Endothelial cell of umbilical vein (primary cell): ENCODE data around the gene COQ8A. TPM values are rescaled to one million over a fixed set of nuclear protein-coding genes. Genes with fewer than 3 reads are reported as not detected.

Source experiments
- BruUV-seq: library from RNA; stranded (reverse); fragments of 400-500 nt; replicated peaks from 2 replicates; lab custom pipeline; 2021; lab: Mats Ljungman, UMichigan
- CTCF ChIA-PET: fragments of 300-600, 350-600 bp; sonication (Branson Sonifier 250); formaldehyde crosslinking; loops from one replicate; lab custom pipeline; 2021; ENCODE audit warnings: antibody characterized with exemption, inconsistent platforms; lab: Charles Lee
- POLR2A ChIA-PET: fragments of 300-600, 350-600 bp; sonication (Branson Sonifier 250); formaldehyde crosslinking; loops from one replicate; lab custom pipeline; 2021; ENCODE audit warnings: antibody characterized with exemption, inconsistent platforms; lab: Charles Lee
- DNase-seq: peaks from one replicate; pipeline ENCODE4 v3.0.0-alpha.2; 2011; ENCODE audit warnings: low read depth, low spot score
- FAIRE-seq: peaks from 2 replicates; lab custom pipeline; 2011; peaks lifted over from hg19 to GRCh38; lab: Jason Lieb, UNC
- H2AFZ ChIP-seq: 2 replicates; pipeline ENCODE4 v1.6.0; 2012; ENCODE audit warnings: low read depth, low read length, control low read depth, inconsistent platforms
- H3K27ac ChIP-seq: 2 replicates; pipeline ENCODE4 v1.5.1; 2011; ENCODE audit warnings: low read depth, mild to moderate bottlenecking, control low read depth, low read length, moderate library complexity; ENCODE audit not compliant: insufficient read depth
- H3K27me3 ChIP-seq, 2 experiments: 2 replicates each; pipeline versions ENCODE4 v1.6.0 to v1.6.1; 2011; ENCODE audit warnings: low read length in 2 of 2, mixed read lengths in 1 of 2; ENCODE audit not compliant: control insufficient read depth in 2 of 2, insufficient read depth in 2 of 2
- H3K36me3 ChIP-seq, 2 experiments: 2 replicates in 1 of 2; 3 replicates in 1 of 2; pipeline ENCODE4 v1.5.1; 2011; ENCODE audit warnings: low read length in 2 of 2, mild to moderate bottlenecking in 1 of 2, moderate library complexity in 1 of 2; ENCODE audit not compliant: control insufficient read depth in 2 of 2, insufficient read depth in 2 of 2; ENCODE audit errors: extremely low read depth in 1 of 2
- H3K4me1 ChIP-seq: 3 replicates; pipeline ENCODE4 v1.5.1; 2011; ENCODE audit warnings: mild to moderate bottlenecking, low read length; ENCODE audit not compliant: control insufficient read depth, insufficient read depth; ENCODE audit errors: extremely low read depth
- H3K4me2 ChIP-seq: 2 replicates; pipeline ENCODE4 v1.6.1; 2011; ENCODE audit warnings: low read length, control low read depth, mixed read lengths; ENCODE audit not compliant: insufficient read depth
- H3K4me3 ChIP-seq, 3 experiments: fragments of 200-600 bp in 1 of 3; sonication (generic), shearing (Covaris generic) in 1 of 3; replicated peaks in 1 of 3; 2 replicates each; pipeline ENCODE4 v1.5.1; 2011 to 2016; ENCODE audit warnings: control low read depth in 3 of 3, low read length in 3 of 3, mild to moderate bottlenecking in 2 of 3, inconsistent platforms in 1 of 3, low read depth in 1 of 3, moderate library complexity in 1 of 3; ENCODE audit not compliant: insufficient read depth in 1 of 3
- H3K79me2 ChIP-seq: 2 replicates; pipeline ENCODE4 v1.6.0; 2012; ENCODE audit warnings: low read length, inconsistent platforms; ENCODE audit not compliant: control insufficient read depth, insufficient read depth
- H3K9ac ChIP-seq: replicated peaks from 2 replicates; pipeline ENCODE3; 2011; ENCODE audit warnings: low read length, control low read depth; ENCODE audit not compliant: insufficient read depth; ENCODE audit errors: extremely low read depth
- H3K9me1 ChIP-seq: replicated peaks from 3 replicates; pipeline ENCODE4 v1.6.0; 2011; ENCODE audit warnings: mild to moderate bottlenecking, low read length; ENCODE audit not compliant: control insufficient read depth, insufficient read depth; ENCODE audit errors: extremely low read depth
- H3K9me3 ChIP-seq: replicated peaks from 2 replicates; pipeline ENCODE4 v1.5.1; 2012; ENCODE audit warnings: low read length, inconsistent platforms; ENCODE audit not compliant: control insufficient read depth, insufficient read depth
- H4K20me1 ChIP-seq: replicated peaks from 2 replicates; pipeline ENCODE3; 2011; ENCODE audit warnings: mild to moderate bottlenecking, low read length; ENCODE audit not compliant: control insufficient read depth, insufficient read depth; ENCODE audit errors: extremely low read depth
- EZH2 ChIP-seq: IDR thresholded peaks from 2 replicates; pipeline ENCODE4 v1.6.1; 2012; ENCODE audit warnings: borderline replicate concordance, low read depth, mild to moderate bottlenecking, moderate library complexity, low read length, inconsistent platforms; ENCODE audit not compliant: severe bottlenecking
- FOS ChIP-seq: IDR thresholded peaks from 2 replicates; pipeline ENCODE4 v1.6.1; 2011; ENCODE audit warnings: mild to moderate bottlenecking, low read length, moderate library complexity, borderline replicate concordance; ENCODE audit not compliant: insufficient read depth
- GATA2 ChIP-seq: IDR thresholded peaks from 2 replicates; pipeline ENCODE4 v1.7.0; 2011; ENCODE audit warnings: low read depth, mild to moderate bottlenecking, moderate library complexity, mixed read lengths, low read length; ENCODE audit not compliant: insufficient read length, insufficient read depth
- JUN ChIP-seq: IDR thresholded peaks from 2 replicates; pipeline ENCODE4 v1.6.1; 2011; ENCODE audit warnings: borderline replicate concordance, low read depth; ENCODE audit not compliant: insufficient read length, insufficient read depth
- MYC ChIP-seq: IDR thresholded peaks from one replicate; pipeline ENCODE4 v1.6.1; 2011; ENCODE audit warnings: mild to moderate bottlenecking, low read depth, low read length
- POLR2A ChIP-seq: IDR thresholded peaks from 2 replicates; pipeline ENCODE4 v1.6.1; 2012; ENCODE audit warnings: low read depth, mild to moderate bottlenecking, control low read depth, low read length
- POLR2AphosphoS5 ChIP-seq: IDR thresholded peaks from 2 replicates; pipeline ENCODE4 v1.6.1; 2012; ENCODE audit warnings: low read depth, mild to moderate bottlenecking, control low read depth, low read length, moderate library complexity; ENCODE audit not compliant: insufficient read depth
- dilution Hi-C: fragments of 300-500 bp; cut with MboI; formaldehyde crosslinking; loops from one replicate; pipeline ENCODE4 v1.15.0; 2019; ENCODE audit warnings: low sequenced_read_pairs; ENCODE audit not compliant: extremely low pct_ligation_motif_present
- intact Hi-C: fragments of 100-400 bp; cut with micrococcal nuclease; formaldehyde crosslinking; loops from one replicate; pipeline ENCODE4 v1.10.0; 2022
- polyA plus RNA-seq, 4 experiments: library from polyadenylated mRNA; depleted of rRNA in 3 of 4; stranded (reverse) in 3 of 4; unstranded in 1 of 4; fragments of >200 nt; gene quantifications; 2 replicates each; pipeline versions ENCODE4 v1.2.1 to v1.2.3, GENCODE V29; 2011 to 2012; ENCODE audit warnings: missing spikeins in 1 of 4
- total RNA-seq: library from RNA; stranded (reverse); gene quantifications from 2 replicates; pipeline ENCODE4 v1.2.3, GENCODE V29; 2021
- TF ChIP-seq, protein P1 (sequence below): IDR thresholded peaks from 2 replicates; pipeline ENCODE4 v1.6.1; 2011; ENCODE audit not compliant: insufficient read depth, insufficient read length
- TF ChIP-seq, protein P2 (sequence below), 2 donors: IDR thresholded peaks; 1 replicate in 1 of 2; 2 replicates in 1 of 2; pipeline ENCODE4 v1.5.1; 2011; ENCODE audit warnings: low read length in 2 of 2, mild to moderate bottlenecking in 2 of 2, moderate library complexity in 2 of 2, control low read depth in 1 of 2, inconsistent platforms in 1 of 2, low read depth in 1 of 2; ENCODE audit not compliant: insufficient read depth in 1 of 2; ENCODE audit errors: extremely low read depth in 1 of 2

Gene COQ8A
- total and polyA plus RNA-seq, 2 donors (not counting 3 experiments of a cell fraction or from before 2014, with no cell fraction given): 6.8 to 9.4 TPM

DNA sequence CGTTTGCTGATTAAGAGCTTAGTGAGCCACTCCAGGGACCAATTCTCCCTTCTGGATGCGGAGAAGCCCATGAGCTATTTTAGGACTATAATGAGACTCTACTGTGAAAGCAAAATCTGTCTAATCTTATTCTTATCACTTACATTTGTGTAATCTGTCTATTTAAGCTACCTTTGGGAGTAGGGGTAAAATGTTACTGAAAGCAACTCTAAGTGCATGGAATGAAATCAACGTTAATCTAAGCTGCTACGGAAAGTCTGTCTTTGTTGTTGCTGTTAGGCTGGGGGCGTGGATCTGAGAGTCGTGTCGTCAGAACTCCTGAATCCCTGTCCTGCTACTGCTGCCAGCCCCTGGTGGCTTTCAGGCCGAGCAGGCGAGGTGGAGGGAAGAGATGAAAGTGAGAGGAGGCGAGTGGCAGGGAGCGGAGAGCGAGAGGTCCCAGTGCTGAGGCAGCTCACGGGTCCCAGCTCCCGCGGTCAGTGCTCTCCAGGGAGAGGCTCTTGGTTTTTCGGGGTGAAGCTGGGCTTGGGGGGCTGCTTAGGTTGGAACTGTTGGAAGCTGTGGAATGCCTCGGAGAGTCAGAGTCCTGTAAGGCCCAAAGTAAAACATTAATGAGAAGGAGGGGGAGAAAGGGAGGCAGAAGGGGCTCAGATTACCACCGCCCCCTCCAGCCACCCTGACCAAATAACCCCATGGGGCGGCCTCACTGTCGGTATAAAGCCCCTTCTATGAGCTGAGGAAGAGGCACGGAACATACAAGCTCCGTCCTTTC lies 53.9 kb downstream of the COQ8A start:
- no peaks in the 10 kb centered on the region for H3K9me3 ChIP-seq
- TF ChIP-seq, protein P1, sequence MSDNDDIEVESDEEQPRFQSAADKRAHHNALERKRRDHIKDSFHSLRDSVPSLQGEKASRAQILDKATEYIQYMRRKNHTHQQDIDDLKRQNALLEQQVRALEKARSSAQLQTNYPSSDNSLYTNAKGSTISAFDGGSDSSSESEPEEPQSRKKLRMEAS: no peak
- TF ChIP-seq POLR2AphosphoS5: no peak
- TF ChIP-seq POLR2A: no peak
- no peak for TF ChIP-seq EZH2
- TF ChIP-seq JUN: no peak
- no peak for TF ChIP-seq MYC
- TF ChIP-seq, protein P2, sequence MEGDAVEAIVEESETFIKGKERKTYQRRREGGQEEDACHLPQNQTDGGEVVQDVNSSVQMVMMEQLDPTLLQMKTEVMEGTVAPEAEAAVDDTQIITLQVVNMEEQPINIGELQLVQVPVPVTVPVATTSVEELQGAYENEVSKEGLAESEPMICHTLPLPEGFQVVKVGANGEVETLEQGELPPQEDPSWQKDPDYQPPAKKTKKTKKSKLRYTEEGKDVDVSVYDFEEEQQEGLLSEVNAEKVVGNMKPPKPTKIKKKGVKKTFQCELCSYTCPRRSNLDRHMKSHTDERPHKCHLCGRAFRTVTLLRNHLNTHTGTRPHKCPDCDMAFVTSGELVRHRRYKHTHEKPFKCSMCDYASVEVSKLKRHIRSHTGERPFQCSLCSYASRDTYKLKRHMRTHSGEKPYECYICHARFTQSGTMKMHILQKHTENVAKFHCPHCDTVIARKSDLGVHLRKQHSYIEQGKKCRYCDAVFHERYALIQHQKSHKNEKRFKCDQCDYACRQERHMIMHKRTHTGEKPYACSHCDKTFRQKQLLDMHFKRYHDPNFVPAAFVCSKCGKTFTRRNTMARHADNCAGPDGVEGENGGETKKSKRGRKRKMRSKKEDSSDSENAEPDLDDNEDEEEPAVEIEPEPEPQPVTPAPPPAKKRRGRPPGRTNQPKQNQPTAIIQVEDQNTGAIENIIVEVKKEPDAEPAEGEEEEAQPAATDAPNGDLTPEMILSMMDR (IDR thresholded peaks at IDR 0.05; ENCODE audit: extremely low read depth in 1 of 2, insufficient read depth in 1 of 2, low read depth in 1 of 2, low read length in 2 of 2): no peak
- no peak for TF ChIP-seq FOS
- TF ChIP-seq GATA2: no peak
- intact Hi-C loops: loop anchor here (5.0 kb wide), 1 partner anchor 323 kb away; the partner anchor contains the start of gene CDC42BPA

More for the DNA sequence above, 53.9 kb downstream of the COQ8A start:
- Histone ChIP-seq H3K4me1 (peaks cover 23% of the 10 kb centered on the region), H3K9me1 (no peaks in the 10 kb centered on the region), H4K20me1 (no peaks in the 10 kb centered on the region), H3K9ac (no peak overlapping the region), H3K4me3 (no peak overlapping the region), H3K36me3 (peaks cover 2 to 18% of the 10 kb centered on the region in 2 experiments), H2AFZ (no peak overlapping the region), H3K79me2 (no peaks in the 10 kb centered on the region), H3K27ac (no peak overlapping the region), H3K4me2 (no peak overlapping the region), H3K27me3 (no peaks in the 10 kb centered on the region)
- DNase-seq (no peak), FAIRE-seq (no peak)
- dilution Hi-C loops: no loop called here
- CTCF ChIA-PET: interaction anchor here (0.7 to 0.8 kb wide), 2 partner anchors 368 to 454 kb away, joined by 3 read pairs; no protein-coding TSS in a partner anchor
- no TSS peak for BruUV-seq
- POLR2A ChIA-PET: no interaction called here
